Natural killer cell (primary cell): Measurements from ENCODE around the gene IGSF8. TPM values are rescaled to one million over a fixed set of nuclear protein-coding genes. Genes with fewer than 3 reads are reported as not detected.
A peak's percentile ranks its signal among the peaks of the same experiment; 100 is the strongest.

ENCODE experiments used
- ATAC-seq, 3 donors: fragments of 150-1000 bp in 2 of 3; fragments of 200-7000 bp in 1 of 3; cut with Tn5 transposase; 1 replicate in 1 of 3; 2 replicates in 2 of 3; pipeline ENCODE4 v1.10.0; 2021; ENCODE audit warnings: mild to moderate bottlenecking in 2 of 3, moderate library complexity in 2 of 3
- DNase-seq, 2 donors: peaks; one replicate each; pipeline versions ENCODE4 v3.0.0 to v3.0.0-alpha.2; 2013 to 2021; ENCODE audit warnings: mixed read lengths in 1 of 2
- H3K27ac ChIP-seq: one replicate; pipeline ENCODE4 v1.5.1; 2013; ENCODE audit warnings: mild to moderate bottlenecking, low read length
- H3K27me3 ChIP-seq: one replicate; pipeline ENCODE4 v1.6.1; 2013; ENCODE audit warnings: low read length; ENCODE audit not compliant: control insufficient read depth, insufficient read depth
- H3K36me3 ChIP-seq: one replicate; pipeline ENCODE4 v1.6.1; 2013; ENCODE audit warnings: low read length; ENCODE audit not compliant: control insufficient read depth, insufficient read depth
- H3K4me1 ChIP-seq: one replicate; pipeline ENCODE4 v1.6.1; 2013; ENCODE audit warnings: low read length; ENCODE audit not compliant: control insufficient read depth, insufficient read depth
- H3K4me3 ChIP-seq: one replicate; pipeline ENCODE4 v1.5.1; 2013; ENCODE audit warnings: low read length
- H3K9me3 ChIP-seq: one replicate; pipeline ENCODE4 v1.6.1; 2013; ENCODE audit warnings: low read length; ENCODE audit not compliant: control insufficient read depth, insufficient read depth
- H3K27ac Mint-ChIP-seq, 2 donors: one replicate each; pipeline ENCODE4 v1.8.0; 2022; ENCODE audit warnings: mild to moderate bottlenecking in 2 of 2, mixed read lengths in 2 of 2, moderate library complexity in 1 of 2
- H3K27me3 Mint-ChIP-seq, 2 donors: one replicate each; pipeline ENCODE4 v1.8.0; 2022; ENCODE audit warnings: low read depth in 2 of 2, mixed read lengths in 2 of 2
- H3K36me3 Mint-ChIP-seq: one replicate; pipeline ENCODE4 v1.8.0; 2022; ENCODE audit warnings: mixed read lengths
- H3K4me1 Mint-ChIP-seq, 2 donors: one replicate each; pipeline ENCODE4 v1.8.0; 2022; ENCODE audit warnings: mixed read lengths in 2 of 2
- H3K4me3 Mint-ChIP-seq: one replicate; pipeline ENCODE4 v1.8.0; 2022; ENCODE audit warnings: mild to moderate bottlenecking, moderate library complexity, mixed read lengths
- H3K9me3 Mint-ChIP-seq, 2 donors: one replicate each; pipeline ENCODE4 v1.8.0; 2022; ENCODE audit warnings: mixed read lengths in 2 of 2
- WGBS: methylation state at CpG from one replicate; pipeline ENCODE4 v1.1.7; 2013; ENCODE audit warnings: missing lambda C conversion rate; ENCODE audit not compliant: insufficient coverage; 5-methylcytosine and 5-hydroxymethylcytosine counted together
- intact Hi-C: fragments of 100-400 bp; cut with micrococcal nuclease; formaldehyde crosslinking; loops from one replicate; pipeline ENCODE4 v1.14.2; 2022
- total RNA-seq, 4 donors: library from RNA; stranded (reverse); fragments of 120-200 nt in 1 of 4; gene quantifications; one replicate each; pipeline versions ENCODE4 v1.2.3 to v1.2.4, GENCODE V29; 2013 to 2022
- TF ChIP-seq, protein P1 (sequence below): fragments of 200-600 bp; IDR thresholded peaks from one replicate; pipeline ENCODE4 v1.8.0; 2022; ENCODE audit warnings: antibody characterized with exemption

The IGSF8 gene
- total RNA-seq, 3 donors from 2014 or later (not counting 1 experiment from before 2014, with no cell fraction given), result 26.3 to 35.3 (median 32.1) TPM

GRCh38 chr1:160109686-160110085 is 11.3 kb upstream of the IGSF8 start:
- no peaks in the 10 kb centered on the region for H3K27me3 ChIP-seq
- Mint-ChIP-seq H3K9me3 (no peaks in the 10 kb centered on the region), H3K27ac (no peak overlapping the region), H3K4me1 (no peaks in the 10 kb centered on the region), H3K4me3 (no peak overlapping the region), H3K36me3 (no peaks in the 10 kb centered on the region), H3K27me3 (peaks cover 6 to 18% of the 10 kb centered on the region in 2 donors)
- H3K27ac ChIP-seq, result no peak overlapping the region
- H3K4me3 ChIP-seq, result no peak overlapping the region
- DNase-seq, result no peak
- TF ChIP-seq, protein P1, sequence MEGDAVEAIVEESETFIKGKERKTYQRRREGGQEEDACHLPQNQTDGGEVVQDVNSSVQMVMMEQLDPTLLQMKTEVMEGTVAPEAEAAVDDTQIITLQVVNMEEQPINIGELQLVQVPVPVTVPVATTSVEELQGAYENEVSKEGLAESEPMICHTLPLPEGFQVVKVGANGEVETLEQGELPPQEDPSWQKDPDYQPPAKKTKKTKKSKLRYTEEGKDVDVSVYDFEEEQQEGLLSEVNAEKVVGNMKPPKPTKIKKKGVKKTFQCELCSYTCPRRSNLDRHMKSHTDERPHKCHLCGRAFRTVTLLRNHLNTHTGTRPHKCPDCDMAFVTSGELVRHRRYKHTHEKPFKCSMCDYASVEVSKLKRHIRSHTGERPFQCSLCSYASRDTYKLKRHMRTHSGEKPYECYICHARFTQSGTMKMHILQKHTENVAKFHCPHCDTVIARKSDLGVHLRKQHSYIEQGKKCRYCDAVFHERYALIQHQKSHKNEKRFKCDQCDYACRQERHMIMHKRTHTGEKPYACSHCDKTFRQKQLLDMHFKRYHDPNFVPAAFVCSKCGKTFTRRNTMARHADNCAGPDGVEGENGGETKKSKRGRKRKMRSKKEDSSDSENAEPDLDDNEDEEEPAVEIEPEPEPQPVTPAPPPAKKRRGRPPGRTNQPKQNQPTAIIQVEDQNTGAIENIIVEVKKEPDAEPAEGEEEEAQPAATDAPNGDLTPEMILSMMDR, result no peak
- no peaks in the 10 kb centered on the region for H3K36me3 ChIP-seq
- ATAC-seq, result no peak
- intact Hi-C loops, result loop anchor here (2.0 kb wide), 1 partner anchor 143 kb away; no protein-coding TSS in a partner anchor
- 88% methylated on average over 4 of the region's 4 CpGs for WGBS
- H3K4me1 ChIP-seq, result no peaks in the 10 kb centered on the region
- no peaks in the 10 kb centered on the region for H3K9me3 ChIP-seq

GRCh38 chr1:160108888-160109662 is 10.7 kb upstream of the IGSF8 start:
- TF ChIP-seq, protein P1, result no peak
- no peaks in the 10 kb centered on the region for H3K9me3 Mint-ChIP-seq
- H3K36me3 Mint-ChIP-seq, result no peaks in the 10 kb centered on the region
- no peak overlapping the region for H3K27ac Mint-ChIP-seq
- 74% methylated on average over 6 of the region's 6 CpGs for WGBS
- intact Hi-C loops, result loop anchor here (2.0 kb wide), 1 partner anchor 144 kb away; no protein-coding TSS in a partner anchor
- no peaks in the 10 kb centered on the region for H3K36me3 ChIP-seq
- no peak overlapping the region for H3K4me3 Mint-ChIP-seq
- no peaks in the 10 kb centered on the region for H3K4me1 Mint-ChIP-seq
- H3K4me1 ChIP-seq, result no peaks in the 10 kb centered on the region
- H3K9me3 ChIP-seq, result no peaks in the 10 kb centered on the region
- no peaks in the 10 kb centered on the region for H3K27me3 ChIP-seq
- peak in 2 of 3 donors; percentile 58 to 59 for ATAC-seq
- H3K27me3 Mint-ChIP-seq, result peaks cover 6 to 18% of the 10 kb centered on the region in 2 donors
- H3K27ac ChIP-seq, result no peak overlapping the region
- peak in 1 of 2 donors; percentile 67 for DNase-seq
- no peak overlapping the region for H3K4me3 ChIP-seq

- Mint-ChIP-seq H3K27ac (no peak overlapping the region), H3K4me1 (peaks cover 9 to 10% of the 10 kb centered on the region in 2 donors), H3K36me3 (no peaks in the 10 kb centered on the region), H3K4me3 (no peak overlapping the region), H3K27me3 (peaks cover 6 to 14% of the 10 kb centered on the region in 2 donors), H3K9me3 (no peaks in the 10 kb centered on the region)
- no peak for DNase-seq
- TF ChIP-seq, protein P1, result no peak
- Histone ChIP-seq H3K4me3 (no peak overlapping the region), H3K4me1 (peaks cover 9% of the 10 kb centered on the region), H3K27me3 (no peaks in the 10 kb centered on the region), H3K27ac (no peak overlapping the region), H3K9me3 (no peaks in the 10 kb centered on the region), H3K36me3 (no peaks in the 10 kb centered on the region)
- ATAC-seq, result no peak
- 100% methylated on average over 1 of the region's 1 CpG for WGBS
- intact Hi-C loops, result no loop called here
Observed at GRCh38 chr1:160107512-160107911, 9.1 kb upstream of the IGSF8 start.
